HG03439 (cell line): ENCODE data around the gene TNF.
"Not testable (repeated sequence)": the region's sequence is repeated elsewhere in the genome, so short reads cannot be mapped to it uniquely, and the experiment has no call there.

Experiments used
- ATAC-seq: cut with Tn5 transposase; IDR thresholded peaks from one replicate; pipeline ENCODE4 v1.9.1; 2021; ENCODE audit warnings: mild to moderate bottlenecking, moderate library complexity; ENCODE audit not compliant: unreplicated experiment

TNF gene

DNA sequence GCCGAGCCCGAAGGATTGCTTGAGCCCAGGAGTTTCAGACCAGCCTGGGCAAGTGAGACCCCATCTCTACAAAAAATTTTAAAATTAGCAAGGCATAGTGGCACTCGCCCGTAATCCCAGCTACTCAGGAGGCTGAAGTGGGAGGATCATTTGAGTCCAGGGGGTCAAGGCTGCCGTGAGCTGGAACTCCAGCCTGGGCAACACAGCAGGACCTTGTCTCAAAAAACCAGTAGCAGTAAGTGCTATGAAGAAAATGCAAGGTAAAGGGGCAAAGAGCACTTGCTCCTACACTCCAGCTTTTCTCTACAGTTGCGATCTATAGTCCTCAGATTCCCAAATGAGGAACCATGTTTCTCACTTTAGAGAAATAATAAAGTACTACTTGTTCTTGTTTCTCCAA, 31.7 kb upstream of the TNF start:
- ATAC-seq: no peak

DNA sequence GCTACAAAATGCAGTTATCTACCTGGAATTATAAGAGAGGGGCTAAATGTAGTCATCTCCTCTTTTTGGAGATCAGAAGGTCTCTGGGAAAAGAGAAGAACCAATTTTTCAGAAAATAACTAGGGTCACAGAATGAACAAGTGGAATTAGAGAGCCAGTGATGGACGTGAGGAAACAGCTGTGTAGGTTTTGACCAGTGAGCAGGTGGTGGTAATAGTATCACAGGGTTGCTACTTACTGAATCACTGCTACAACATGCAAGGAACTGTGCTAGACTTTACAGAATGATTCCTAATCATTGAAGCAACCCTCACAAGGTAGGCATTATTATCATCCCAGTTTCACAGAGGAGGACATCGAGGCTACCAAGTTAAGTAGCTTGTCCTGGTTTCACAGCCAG, 30.7 kb upstream of the TNF start:
- no peak for ATAC-seq

DNA sequence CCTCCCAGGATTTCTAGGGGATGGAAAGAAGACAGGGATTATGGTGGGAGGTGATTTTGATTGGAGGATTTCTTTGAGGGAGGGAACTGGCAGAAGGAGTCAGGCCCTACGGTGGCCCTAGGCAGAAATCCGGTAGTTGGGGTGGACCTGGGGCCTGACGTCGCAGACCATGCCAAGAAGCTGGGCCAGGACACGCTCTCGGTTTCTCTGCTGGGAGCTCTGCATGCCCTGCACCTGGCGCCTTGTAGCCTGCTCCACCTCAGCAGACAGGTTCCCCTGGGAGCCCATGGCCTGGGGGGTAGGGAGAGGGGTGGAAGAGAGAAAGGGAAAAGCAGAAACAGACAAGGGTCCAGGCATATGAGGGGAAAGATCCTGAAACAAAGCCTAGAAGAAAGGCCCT, 30.1 kb upstream of the TNF start:
- no peak for ATAC-seq

DNA sequence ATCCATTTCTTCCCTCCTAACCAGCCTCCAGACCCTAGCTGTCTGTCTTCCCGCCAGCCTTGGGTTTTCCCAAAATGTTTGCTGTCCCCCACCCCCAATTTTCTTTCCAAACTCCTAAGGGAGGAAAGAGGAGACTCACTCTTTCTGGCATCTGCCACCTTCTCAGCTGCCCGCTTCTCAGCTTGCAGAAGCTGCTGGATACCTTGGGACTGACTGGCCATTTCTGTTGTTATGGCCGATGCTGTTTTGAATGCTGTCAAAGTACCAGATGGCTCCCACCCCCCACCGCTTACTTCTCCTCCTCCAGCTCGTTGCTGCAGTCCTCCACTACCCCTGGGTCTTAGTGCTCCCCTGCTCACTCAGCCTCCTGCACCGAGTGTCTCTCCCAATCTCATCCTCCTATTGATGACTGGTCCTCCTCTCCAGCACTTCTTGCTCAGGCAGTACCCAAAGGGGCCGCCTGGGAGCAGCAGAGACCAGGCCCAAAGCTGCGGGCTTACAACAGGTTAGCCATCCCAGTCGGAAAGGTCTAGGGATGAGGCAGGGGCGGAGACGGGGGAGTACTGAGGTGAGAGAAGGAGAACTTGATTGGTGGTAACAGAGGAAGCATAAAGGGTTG, 28.9 kb upstream of the TNF start, which contains the start of gene ATP6V1G2:
Gene ATP6V1G2 (minus strand): TSS at position 270 of the 619 bp plus-strand sequence. CDS start 49 bp downstream, at position 221.
- ATAC-seq: peak; percentile 41

DNA sequence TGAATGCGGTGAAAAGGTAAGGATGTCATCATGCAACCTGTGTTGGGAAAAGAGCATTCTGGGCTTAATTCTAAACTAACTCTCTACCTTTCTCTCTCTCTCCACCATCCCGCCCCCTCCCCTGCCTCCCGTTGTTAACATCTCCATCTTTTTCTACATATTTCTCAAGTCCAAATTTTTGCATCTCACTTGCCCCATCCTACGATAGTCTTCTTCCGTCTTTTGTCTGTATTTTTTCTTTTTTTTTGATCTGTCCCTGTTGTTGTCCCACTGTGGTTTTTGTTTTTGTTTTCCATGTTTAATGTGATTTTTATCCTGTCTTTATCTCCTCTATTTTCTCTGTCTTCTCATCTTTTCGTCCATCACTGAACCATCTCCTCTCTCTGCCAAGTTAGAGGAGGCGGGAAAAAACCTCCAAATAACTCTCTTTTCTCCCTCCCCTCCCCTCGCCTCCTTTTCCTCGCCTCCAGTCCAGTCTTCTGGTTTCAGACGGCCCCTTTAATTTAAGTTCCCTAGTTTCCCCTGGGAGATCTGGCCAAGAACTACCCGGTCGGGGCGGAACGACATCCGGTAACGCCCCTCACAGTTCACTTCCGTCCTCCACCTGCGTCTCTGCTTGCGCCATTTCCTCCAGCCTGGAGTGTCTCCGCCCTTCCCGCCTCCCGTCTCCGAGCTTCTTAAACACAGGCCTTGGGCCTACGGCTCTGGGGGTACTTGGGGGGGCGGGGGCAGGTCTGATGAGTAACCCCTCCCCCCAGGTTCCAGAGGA, 28.2 kb upstream of the TNF start, which contains the start of gene NFKBIL1:
Gene NFKBIL1 (plus strand): TSS at position 651 of the 769 bp plus-strand sequence. CDS start 87 bp downstream, at position 738.
- peak; percentile 58 for ATAC-seq

DNA sequence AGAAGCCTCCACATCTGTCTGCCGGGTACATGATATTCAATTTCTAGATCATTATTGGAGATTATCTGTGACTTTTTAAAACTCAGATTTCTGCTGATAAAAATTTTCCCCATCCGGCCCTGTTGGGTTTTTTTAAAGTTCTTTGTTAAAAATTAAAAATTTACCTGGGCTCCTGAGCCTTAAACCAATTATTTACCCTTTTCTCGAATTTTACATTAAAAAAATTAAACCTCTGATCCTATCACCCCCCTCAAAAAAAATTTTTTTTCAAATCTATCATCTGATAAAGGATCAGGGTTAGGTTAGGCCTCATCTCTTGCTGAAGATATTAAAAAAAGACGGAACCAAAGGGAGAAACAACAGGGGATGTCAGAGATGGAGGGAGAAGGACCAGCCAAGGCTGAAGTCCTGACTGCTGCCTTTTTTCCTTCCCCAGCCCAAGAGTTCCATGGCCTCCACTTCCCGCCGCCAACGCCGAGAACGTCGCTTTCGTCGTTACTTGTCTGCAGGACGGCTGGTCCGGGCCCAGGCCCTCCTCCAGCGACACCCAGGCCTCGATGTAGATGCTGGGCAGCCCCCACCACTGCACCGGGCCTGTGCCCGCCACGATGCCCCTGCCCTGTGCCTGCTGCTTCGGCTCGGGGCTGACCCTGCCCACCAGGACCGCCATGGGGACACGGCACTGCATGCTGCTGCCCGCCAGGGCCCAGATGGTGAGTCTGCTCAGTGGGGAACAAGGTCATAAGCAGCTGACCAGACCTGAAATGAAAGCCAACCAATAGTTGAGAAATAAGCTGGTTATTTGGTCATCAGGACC, 27.4 kb upstream of the TNF start:
- ATAC-seq: no peak

DNA sequence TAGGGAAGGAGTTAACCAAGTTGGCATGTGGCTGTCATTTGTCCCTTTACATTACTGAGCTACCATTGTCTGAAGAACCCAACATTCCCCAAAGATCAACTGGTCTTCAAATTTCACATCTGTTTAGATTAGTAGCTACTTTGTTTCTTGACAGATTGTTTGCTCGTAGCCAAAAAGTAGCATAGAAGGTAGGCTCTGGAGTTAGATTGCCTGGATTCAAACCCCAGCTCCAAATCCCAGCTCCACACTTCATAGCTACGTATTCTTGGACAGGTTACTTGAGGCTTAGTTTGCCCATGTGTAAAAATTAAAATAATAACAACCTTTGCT, 26.9 kb upstream of the TNF start:
- ATAC-seq: no peak

DNA sequence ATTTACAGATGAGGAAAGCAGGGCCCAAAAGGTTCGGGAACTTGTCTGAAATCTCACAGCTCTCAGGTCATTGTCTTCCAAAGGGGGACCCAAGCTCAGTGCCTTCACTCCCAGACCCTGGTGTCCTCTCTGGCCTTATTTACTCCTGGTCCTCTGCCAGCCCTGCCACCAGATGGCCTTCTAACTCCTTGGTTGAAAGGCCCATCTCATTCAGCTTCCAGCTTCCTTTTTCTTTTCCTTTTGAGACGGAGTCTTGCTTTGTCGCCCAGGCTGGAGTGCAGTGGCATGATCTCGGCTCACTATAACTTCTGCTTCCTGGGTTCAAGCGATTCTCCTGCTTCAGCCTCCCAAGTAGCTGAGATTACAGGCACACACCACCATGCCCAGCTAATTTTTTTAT, 24.0 kb upstream of the TNF start:
- not testable (repeated sequence) for ATAC-seq

DNA sequence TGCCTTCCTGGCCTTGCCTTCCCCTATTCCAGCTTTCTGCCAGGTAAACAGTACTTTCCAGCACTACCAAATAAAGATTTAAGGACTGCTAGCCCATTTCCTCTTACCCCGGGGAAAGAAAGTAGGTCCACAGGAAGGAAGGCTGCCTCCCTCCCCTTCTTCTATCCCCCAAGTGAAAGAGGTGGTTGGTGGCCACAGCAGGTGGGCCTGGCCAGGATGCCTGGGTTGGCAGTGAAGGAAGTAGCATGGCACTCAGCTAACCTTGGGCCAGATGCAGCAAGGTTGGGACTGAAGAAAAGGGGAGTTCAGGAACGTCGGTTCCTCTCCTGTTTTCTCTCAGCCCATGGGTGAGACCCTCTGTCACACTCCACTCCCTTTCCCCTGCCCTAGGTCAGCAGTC, 19.1 kb upstream of the TNF start:
- no peak for ATAC-seq

DNA sequence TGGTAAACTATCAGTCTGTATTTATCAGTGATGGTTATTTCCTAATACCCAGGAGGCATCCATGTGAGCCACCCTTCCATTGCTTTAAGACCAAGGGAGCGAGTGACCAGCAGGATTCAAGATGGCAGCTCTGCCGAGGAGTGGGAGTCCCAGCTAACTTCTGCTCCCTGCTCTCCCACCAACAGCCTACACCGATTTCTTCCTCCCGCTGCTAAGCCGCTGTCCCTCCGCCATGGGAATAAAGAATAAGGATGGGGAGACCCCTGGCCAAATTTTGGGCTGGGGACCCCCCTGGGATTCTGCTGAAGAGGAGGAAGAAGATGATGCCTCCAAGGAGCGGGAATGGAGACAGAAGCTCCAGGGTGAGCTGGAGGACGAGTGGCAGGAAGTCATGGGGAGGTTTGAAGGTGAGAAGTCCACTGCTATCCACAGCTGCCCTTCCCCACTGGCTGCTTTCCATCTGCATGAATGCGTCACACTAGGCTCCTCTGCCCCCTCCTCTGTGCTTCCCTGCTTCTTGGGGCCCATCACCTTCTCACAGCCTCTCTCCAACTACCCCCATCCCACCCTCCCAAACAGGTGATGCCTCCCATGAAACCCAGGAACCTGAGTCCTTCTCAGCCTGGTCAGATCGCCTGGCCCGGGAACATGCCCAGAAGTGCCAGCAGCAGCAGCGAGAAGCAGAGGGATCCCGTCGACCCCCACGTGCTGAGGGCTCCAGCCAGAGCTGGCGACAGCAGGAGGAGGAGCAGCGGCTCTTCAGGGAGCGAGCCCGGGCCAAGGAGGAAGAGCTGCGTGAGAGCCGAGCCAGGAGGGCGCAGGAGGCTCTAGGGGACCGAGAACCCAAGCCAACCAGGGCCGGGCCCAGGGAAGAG, 17.7 kb upstream of the TNF start:
- no peak for ATAC-seq

DNA sequence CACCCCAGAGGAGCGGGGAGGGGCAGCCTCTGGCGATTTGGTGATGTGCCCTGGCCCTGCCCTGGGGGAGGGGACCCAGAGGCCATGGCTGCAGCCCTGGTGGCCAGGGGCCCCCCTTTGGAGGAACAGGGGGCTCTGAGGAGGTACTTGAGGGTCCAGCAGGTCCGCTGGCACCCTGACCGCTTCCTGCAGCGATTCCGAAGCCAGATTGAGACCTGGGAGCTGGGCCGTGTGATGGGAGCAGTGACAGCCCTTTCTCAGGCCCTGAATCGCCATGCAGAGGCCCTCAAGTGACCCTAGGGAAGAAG, 17.1 kb upstream of the TNF start:
- ATAC-seq: no peak

DNA sequence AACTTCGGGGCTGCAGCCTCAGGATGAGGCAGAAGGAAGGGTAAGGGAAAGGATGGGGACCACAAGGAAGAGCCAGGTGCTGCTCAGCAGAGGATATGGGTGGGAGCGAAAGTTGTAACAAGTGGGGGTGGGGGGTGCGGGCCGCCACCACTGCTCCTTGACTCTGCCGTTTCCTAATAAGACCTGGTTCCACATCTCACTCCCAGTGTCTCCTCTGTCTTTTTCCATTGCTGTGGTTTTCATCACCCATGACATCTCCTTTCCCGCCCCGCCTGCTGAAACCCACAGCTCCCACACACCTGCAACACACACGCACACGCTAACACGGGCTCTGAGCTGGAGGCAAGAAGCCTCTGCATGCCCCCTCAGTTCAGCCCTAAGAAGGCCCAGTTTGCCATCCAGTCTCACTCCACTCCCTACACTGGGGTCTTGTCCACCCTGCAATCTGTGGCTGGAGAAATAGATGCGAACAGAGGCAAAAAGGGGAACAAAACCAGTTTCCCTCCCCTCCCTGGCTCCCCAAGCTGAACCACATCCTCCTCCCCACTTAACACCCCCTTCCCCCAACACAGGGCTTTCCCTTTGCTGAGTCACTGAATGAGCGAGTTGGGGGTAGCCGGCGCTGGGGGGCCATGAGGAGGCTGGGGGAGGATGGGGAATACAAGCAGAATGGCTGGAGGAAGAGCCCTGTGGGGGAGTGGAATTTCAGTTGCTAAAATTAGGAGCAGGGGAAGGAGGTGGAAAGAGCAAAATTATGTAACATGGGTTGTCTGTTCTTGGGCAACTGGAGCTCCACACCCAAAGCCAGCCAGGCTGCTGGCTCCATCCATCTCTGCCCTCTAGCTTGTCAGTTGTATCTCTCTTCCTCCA, 16.5 kb upstream of the TNF start:
- no peak for ATAC-seq

DNA sequence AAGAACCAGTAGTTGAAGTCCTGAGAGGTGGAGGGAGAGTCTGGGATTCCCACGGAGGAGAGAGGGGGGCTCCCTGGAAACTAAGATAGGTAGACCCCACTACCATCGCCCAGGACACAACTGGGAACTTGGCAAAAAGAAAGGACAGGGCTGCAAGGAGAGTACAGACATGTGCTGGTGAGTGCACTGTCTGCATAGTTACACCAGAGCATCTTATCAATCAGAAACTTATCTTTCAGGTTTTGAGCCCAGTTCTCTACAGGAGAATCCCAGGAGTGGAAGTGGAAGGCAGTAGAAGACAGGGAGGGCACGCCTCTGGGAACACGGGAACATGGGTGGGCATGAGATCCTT, 15.8 kb upstream of the TNF start:
- ATAC-seq: peak; percentile 7

DNA sequence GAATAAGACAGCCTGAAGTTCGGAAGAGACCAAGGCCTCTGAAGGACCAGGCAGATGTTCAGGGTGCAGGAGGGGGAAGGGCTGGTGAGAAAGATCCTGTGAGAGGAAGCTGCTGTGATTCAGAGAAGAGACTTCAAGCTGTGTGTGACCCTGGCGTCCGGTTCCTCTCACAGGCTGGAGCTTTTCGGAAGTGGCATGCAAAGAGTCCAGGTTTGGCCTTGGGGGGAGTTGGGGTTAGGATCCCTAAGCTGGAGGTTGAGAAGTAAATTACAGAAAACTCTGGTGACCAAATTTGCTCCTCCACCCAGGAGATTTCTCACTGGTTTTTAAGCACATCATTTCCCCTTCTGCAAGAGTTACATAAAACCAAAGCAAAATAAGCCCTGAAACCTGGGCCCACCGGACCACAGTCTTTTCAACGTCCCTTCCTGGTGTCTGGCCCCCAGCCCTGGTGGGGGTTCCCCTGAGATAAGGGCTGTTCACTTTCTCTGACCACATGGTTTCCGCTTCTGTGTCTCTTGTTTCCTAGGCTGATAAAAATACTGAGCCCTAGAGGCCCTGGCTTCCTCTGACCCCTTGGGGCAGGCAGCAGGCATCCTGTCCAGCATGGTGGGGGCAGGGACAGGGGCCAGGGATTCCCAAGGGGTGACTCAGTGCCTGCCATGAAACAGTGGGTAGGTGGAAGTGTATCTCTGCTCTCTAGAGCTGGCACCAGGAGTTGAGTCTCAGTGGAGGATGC, 15.2 kb upstream of the TNF start:
- ATAC-seq: peak; percentile 65

DNA sequence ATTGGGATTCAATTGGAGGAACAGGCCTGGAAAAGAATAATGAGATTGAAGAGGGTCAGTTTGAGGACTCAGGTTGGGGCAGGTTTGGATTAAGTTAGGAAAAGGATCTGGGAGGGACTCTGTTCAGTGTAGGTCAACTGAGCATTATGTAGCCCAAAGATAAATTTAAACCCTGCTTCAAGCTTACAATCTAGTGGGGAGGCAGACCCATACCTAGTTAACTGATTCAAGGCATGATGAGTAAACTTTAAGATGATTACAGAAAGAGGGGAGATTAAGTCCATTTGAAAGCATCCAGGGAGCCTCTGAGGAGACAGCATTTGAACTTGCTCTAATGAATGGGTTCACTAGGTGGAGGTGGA, 14.7 kb upstream of the TNF start:
- no peak for ATAC-seq

DNA sequence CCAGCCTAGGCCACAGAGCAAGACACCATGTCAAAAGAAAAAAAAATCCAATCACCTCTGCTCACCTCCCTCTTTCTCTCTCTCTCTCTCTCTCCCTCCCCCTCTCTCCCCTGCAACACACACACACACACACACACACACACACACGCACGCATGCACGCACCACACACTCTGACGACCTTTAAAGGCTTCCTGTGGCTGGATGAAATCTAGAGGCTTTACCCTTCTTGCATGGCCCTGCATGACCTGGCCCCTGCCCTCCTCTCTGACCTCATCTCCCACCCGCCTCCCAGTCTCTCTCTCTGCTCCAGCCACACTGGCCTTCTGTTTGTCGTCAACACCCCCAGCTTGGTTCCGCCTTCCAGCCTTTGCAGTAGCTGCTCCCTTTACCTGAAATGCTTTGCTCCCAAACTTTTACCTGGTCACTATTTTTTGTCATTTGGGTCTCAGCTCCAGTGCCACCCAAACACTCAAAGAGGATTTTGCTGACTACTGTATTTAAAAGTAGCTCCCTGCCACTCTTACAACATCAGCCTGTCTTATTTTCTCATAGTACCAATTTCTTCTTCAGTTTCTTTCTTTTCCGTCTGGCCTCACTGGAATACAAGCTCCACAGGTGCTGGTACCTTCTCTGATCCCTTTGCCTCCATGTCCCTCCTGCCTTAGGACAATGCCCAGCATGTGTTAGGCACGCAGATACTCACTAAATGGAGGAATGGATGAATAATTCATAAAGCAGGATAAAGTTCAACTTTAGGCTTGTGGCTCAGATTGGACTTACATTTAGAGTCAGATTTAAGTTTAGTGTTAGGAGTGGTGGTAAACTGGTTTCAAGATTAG, 7.6 kb upstream of the TNF start:
- no peak for ATAC-seq

DNA sequence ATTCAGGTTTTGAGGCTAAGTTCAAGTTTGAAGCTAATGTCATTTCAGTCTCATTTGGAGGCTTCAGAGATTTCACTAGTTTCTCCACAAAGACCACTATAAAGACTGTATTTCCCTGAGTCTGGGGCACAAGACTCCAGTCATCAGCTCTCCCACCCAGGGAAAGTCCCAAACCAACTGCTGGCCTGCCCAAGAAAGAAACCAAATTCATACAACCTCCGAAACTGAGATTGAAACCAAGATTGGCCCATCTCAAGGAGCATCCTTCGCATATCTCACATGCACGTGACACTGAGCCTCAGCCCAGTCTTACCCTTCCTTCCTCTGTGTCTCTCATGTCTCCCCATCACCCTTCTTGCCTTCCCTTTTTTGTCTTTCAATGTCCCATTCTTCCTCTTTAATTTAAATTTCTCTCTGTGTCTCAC, 6.8 kb upstream of the TNF start:
- ATAC-seq: peak; percentile 63

DNA sequence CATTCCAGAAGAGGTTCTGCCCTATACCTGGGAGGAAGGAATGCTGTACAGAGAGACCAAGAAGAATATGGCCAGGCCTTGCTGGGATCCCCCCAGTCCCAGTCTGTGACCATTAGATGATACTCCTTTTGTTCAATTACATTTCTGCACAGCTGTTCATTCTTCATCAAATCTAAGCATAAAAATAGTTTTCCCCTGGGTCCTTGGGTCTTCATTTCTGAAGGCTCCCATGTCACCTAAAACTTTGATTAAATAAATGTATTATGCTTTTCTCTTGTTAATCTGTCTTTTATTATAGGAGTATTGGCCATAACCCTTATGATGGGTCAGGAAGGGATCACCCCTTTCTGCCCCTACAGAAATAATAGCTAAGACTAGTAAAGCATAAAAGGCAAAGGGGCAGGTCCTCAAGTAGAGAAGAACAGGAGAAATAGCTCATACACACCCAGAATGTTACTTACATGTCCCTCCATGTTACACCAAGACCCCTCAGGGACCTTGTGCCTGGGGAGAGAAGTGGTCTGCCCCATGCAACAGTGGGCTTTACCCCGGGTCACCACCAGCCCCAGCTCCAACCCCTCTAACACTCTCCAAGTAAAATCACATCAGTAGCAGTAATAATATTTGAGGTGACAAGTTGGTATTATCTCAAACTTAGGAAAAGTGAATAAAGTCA, 5.4 kb upstream of the TNF start:
- no peak for ATAC-seq
